HepG2 (cell line): Measurements from ENCODE around the gene SGMS1.

ENCODE experiments used
- EZH2 ChIP-seq: conservative IDR thresholded peaks from 2 replicates; pipeline ENCODE4 v1.6.1; 2012; ENCODE audit warnings: mild to moderate bottlenecking, low read depth, low read length, moderate library complexity
- FOXK2 ChIP-seq: fragments of 450-650 bp; IDR thresholded peaks from 2 replicates; pipeline ENCODE4 v1.6.1; 2016
- TAF1 ChIP-seq: sonication (generic); formaldehyde crosslinking; IDR thresholded peaks from 2 replicates; pipeline ENCODE4 v1.4.0; 2020; ENCODE audit warnings: missing genetic modification reagents
- TCF7 ChIP-seq: sonication (generic); IDR thresholded peaks from 2 replicates; pipeline ENCODE4 v1.6.1; 2016; ENCODE audit warnings: antibody characterized with exemption, low read depth
- ZNF496 ChIP-seq: sonication (generic); formaldehyde crosslinking; IDR thresholded peaks from 2 replicates; pipeline ENCODE4 v1.8.1; 2023; ENCODE audit warnings: mild to moderate bottlenecking, moderate library complexity, missing genetic modification reagents; ENCODE audit not compliant: insufficient replicate concordance
- TF ChIP-seq, protein P1 (sequence below): sonication (generic); formaldehyde crosslinking; IDR thresholded peaks from 2 replicates; pipeline ENCODE4 v1.5.0; 2020; ENCODE audit warnings: mild to moderate bottlenecking, missing genetic modification reagents, moderate library complexity
- TF ChIP-seq, protein P2 (sequence below): sonication (generic); formaldehyde crosslinking; IDR thresholded peaks from 2 replicates; pipeline ENCODE4 v1.4.0; 2020; ENCODE audit warnings: missing genetic modification reagents

DNA sequence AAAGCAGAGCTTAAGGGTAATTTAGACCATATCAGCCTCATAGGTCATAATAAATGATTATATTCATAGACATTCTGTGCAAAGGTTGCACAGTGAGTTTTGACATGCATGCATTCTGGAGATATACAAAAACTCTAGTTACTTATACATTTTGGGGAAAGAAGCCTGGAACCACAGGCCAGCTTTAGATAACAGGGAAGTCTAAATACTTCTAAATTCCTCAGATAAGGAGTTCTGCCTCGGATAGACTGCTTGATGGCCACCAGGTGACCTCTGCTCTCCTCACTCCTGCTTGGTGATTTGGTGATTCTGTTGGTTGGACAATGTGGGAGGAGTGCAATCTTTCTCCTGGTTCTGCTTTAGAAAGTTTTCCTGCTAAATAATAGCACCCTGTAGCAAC, 77.9 kb downstream of the SGMS1 start:
- TF ChIP-seq, protein P1, sequence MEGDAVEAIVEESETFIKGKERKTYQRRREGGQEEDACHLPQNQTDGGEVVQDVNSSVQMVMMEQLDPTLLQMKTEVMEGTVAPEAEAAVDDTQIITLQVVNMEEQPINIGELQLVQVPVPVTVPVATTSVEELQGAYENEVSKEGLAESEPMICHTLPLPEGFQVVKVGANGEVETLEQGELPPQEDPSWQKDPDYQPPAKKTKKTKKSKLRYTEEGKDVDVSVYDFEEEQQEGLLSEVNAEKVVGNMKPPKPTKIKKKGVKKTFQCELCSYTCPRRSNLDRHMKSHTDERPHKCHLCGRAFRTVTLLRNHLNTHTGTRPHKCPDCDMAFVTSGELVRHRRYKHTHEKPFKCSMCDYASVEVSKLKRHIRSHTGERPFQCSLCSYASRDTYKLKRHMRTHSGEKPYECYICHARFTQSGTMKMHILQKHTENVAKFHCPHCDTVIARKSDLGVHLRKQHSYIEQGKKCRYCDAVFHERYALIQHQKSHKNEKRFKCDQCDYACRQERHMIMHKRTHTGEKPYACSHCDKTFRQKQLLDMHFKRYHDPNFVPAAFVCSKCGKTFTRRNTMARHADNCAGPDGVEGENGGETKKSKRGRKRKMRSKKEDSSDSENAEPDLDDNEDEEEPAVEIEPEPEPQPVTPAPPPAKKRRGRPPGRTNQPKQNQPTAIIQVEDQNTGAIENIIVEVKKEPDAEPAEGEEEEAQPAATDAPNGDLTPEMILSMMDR (CRISPR knock-in tag) = no peak
- TF ChIP-seq TCF7 = no peak
- TF ChIP-seq ZNF496 (CRISPR knock-in tag) = no peak
- no peak for TF ChIP-seq FOXK2
- no peak for TF ChIP-seq EZH2
- TF ChIP-seq, protein P2, sequence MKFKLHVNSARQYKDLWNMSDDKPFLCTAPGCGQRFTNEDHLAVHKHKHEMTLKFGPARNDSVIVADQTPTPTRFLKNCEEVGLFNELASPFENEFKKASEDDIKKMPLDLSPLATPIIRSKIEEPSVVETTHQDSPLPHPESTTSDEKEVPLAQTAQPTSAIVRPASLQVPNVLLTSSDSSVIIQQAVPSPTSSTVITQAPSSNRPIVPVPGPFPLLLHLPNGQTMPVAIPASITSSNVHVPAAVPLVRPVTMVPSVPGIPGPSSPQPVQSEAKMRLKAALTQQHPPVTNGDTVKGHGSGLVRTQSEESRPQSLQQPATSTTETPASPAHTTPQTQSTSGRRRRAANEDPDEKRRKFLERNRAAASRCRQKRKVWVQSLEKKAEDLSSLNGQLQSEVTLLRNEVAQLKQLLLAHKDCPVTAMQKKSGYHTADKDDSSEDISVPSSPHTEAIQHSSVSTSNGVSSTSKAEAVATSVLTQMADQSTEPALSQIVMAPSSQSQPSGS (CRISPR knock-in tag) = no peak
- no peak for TF ChIP-seq TAF1 (CRISPR knock-in tag)
